HCT116 (cell line): ENCODE results near the gene LMOD3. TPM values are rescaled to one million over a fixed set of nuclear protein-coding genes. Genes with fewer than 3 reads are reported as not detected.

Experiments
- ATAC-seq: fragments of 200-7000 bp; cut with Tn5 transposase; 2 replicates; pipeline ENCODE4 v1.9.1; 2020; ENCODE audit warnings: mild to moderate bottlenecking, moderate library complexity
- BruUV-seq: library from RNA; stranded (reverse); fragments of 400-500 nt; replicated peaks from 2 replicates; lab custom pipeline; 2021; lab: Mats Ljungman, UMichigan
- CTCF ChIA-PET: fragments of 300-600 bp; sonication (Branson Sonifier 250); formaldehyde crosslinking; loops from one replicate; lab custom pipeline; 2021; ENCODE audit warnings: antibody characterized with exemption; lab: Charles Lee
- POLR2A ChIA-PET: fragments of 300-600, 350-600 bp; sonication (Branson Sonifier 250); formaldehyde crosslinking; loops from one replicate; lab custom pipeline; 2021; ENCODE audit warnings: antibody characterized with exemption; lab: Charles Lee
- RAD21 ChIA-PET, 2 experiments: fragments of 300-600 bp; sonication (Branson Sonifier 250); formaldehyde crosslinking; loops; one replicate each; lab custom pipeline; 2023; ENCODE audit warnings: low total read pairs in 2 of 2; ENCODE audit not compliant: uncharacterized antibody in 2 of 2, unreplicated experiment in 2 of 2, low non-redundant PET in 1 of 2; lab: Charles Lee
- DNase-seq: peaks from one replicate; pipeline ENCODE4 v3.0.0-alpha.2; 2010; ENCODE audit warnings: low read depth, low spot score
- H2AFZ ChIP-seq: fragments of 200-600 bp; shearing (Covaris generic), sonication (generic); 2 replicates; pipeline ENCODE4 v1.6.1; 2017; ENCODE audit warnings: low read depth, mixed run types, mixed read lengths, antibody characterized with exemption, low read length; ENCODE audit not compliant: poor library complexity, severe bottlenecking
- H3K27ac ChIP-seq: 2 replicates; pipeline ENCODE4 v1.5.1; 2012; ENCODE audit warnings: low read depth, low read length
- H3K27me3 ChIP-seq: fragments of 200-600 bp; sonication (generic); 2 replicates; pipeline ENCODE4 v1.6.1; 2016; ENCODE audit warnings: mixed run types, low read length, mixed read lengths; ENCODE audit not compliant: insufficient read depth
- H3K36me3 ChIP-seq, 2 experiments: fragments of 200-500 bp in 1 of 2; fragments of 200-600 bp in 1 of 2; sonication (Bioruptor generic) in 1 of 2; sonication (generic) in 1 of 2; 2 replicates each; pipeline versions ENCODE4 v1.5.1 to v1.6.1; 2014 to 2016; ENCODE audit warnings: low read length in 2 of 2, inconsistent platforms in 1 of 2, mixed read lengths in 1 of 2, mixed run types in 1 of 2; ENCODE audit not compliant: insufficient read depth in 2 of 2, control insufficient read depth in 1 of 2
- H3K4me1 ChIP-seq, 2 experiments: fragments of 200-600 bp in 1 of 2; sonication (generic) in 1 of 2; 2 replicates each; pipeline versions ENCODE4 v1.5.1 to v1.6.1; 2012 to 2017; ENCODE audit warnings: low read length in 2 of 2, inconsistent platforms in 1 of 2, mild to moderate bottlenecking in 1 of 2, mixed read lengths in 1 of 2, mixed run types in 1 of 2, moderate library complexity in 1 of 2; ENCODE audit not compliant: insufficient read depth in 2 of 2, control insufficient read depth in 1 of 2
- H3K4me2 ChIP-seq: fragments of 200-600 bp; sonication (generic); 2 replicates; pipeline ENCODE4 v1.6.1; 2017; ENCODE audit warnings: mixed run types, low read length, mixed read lengths
- H3K4me3 ChIP-seq, 2 experiments: fragments of 200-600 bp in 1 of 2; sonication (generic) in 1 of 2; replicated peaks in 1 of 2; 2 replicates each; pipeline ENCODE4 v1.5.1; 2011 to 2016; ENCODE audit warnings: low read length in 2 of 2, control low read depth in 1 of 2, low read depth in 1 of 2, mild to moderate bottlenecking in 1 of 2, mixed read lengths in 1 of 2, mixed run types in 1 of 2
- H3K79me2 ChIP-seq: fragments of 200-600 bp; sonication (generic); 2 replicates; pipeline ENCODE4 v1.6.1; 2017; ENCODE audit warnings: mild to moderate bottlenecking, mixed run types, low read length, moderate library complexity, mixed read lengths; ENCODE audit not compliant: insufficient read depth
- H3K9ac ChIP-seq: fragments of 200-600 bp; sonication (generic); 2 replicates; pipeline ENCODE4 v1.6.1; 2016; ENCODE audit warnings: low read length, mixed read lengths
- H3K9me2 ChIP-seq: fragments of 200-600 bp; sonication (generic), shearing (Covaris generic); 2 replicates; pipeline ENCODE4 v1.6.1; 2017; ENCODE audit warnings: mixed run types, mild to moderate bottlenecking, moderate library complexity; ENCODE audit not compliant: insufficient read depth
- H3K9me3 ChIP-seq, 2 experiments: fragments of 200-500 bp in 1 of 2; fragments of 200-600 bp in 1 of 2; sonication (Bioruptor generic) in 1 of 2; sonication (generic) in 1 of 2; 2 replicates each; pipeline ENCODE4 v1.6.1; 2014 to 2017; ENCODE audit warnings: low read length in 2 of 2, mixed read lengths in 2 of 2, inconsistent platforms in 1 of 2, low read depth in 1 of 2, mild to moderate bottlenecking in 1 of 2, mixed run types in 1 of 2, moderate library complexity in 1 of 2; ENCODE audit not compliant: control insufficient read depth in 1 of 2, insufficient read depth in 1 of 2
- H4K20me1 ChIP-seq: fragments of 200-600 bp; sonication (generic), shearing (Covaris generic); 2 replicates; pipeline ENCODE4 v1.6.1; 2017; ENCODE audit warnings: mixed run types, mild to moderate bottlenecking, moderate library complexity; ENCODE audit not compliant: insufficient read depth
- CBX3 ChIP-seq: IDR thresholded peaks from 2 replicates; pipeline ENCODE4 v1.6.1; 2012; ENCODE audit warnings: low read depth
- CEBPB ChIP-seq: IDR thresholded peaks from 2 replicates; pipeline ENCODE4 v1.6.1; 2012; ENCODE audit warnings: low read depth
- EGR1 ChIP-seq: IDR thresholded peaks from 2 replicates; pipeline ENCODE4 v1.6.1; 2012; ENCODE audit warnings: low read depth
- EZH2phosphoT487 ChIP-seq: fragments of 200-600 bp; IDR thresholded peaks from 2 replicates; pipeline ENCODE4 v1.6.1; 2018; ENCODE audit warnings: antibody characterized with exemption, borderline replicate concordance
- FOSL1 ChIP-seq: IDR thresholded peaks from 2 replicates; pipeline ENCODE4 v1.6.1; 2012; ENCODE audit warnings: low read depth
- POLR2A ChIP-seq: IDR thresholded peaks from 2 replicates; pipeline ENCODE4 v1.7.0; 2011; ENCODE audit warnings: borderline replicate concordance; ENCODE audit not compliant: insufficient read depth, insufficient read length; ENCODE audit errors: extremely low read depth
- POLR2AphosphoS5 ChIP-seq: IDR thresholded peaks from 2 replicates; pipeline ENCODE4 v1.6.1; 2011; ENCODE audit warnings: mild to moderate bottlenecking, low read depth, low read length, moderate library complexity
- RAD21 ChIP-seq: IDR thresholded peaks from 2 replicates; pipeline ENCODE4 v1.6.1; 2012; ENCODE audit warnings: low read depth, mild to moderate bottlenecking
- SRF ChIP-seq: IDR thresholded peaks from 2 replicates; pipeline ENCODE4 v1.6.1; 2012; ENCODE audit warnings: low read depth
- TCF7L2 ChIP-seq: IDR thresholded peaks from 2 replicates; pipeline ENCODE4 v1.7.0; 2011; ENCODE audit warnings: borderline replicate concordance, inconsistent platforms; ENCODE audit not compliant: insufficient read depth, insufficient read length; ENCODE audit errors: extremely low read depth
- YY1 ChIP-seq: IDR thresholded peaks from 2 replicates; pipeline ENCODE4 v1.6.1; 2011; ENCODE audit warnings: low read length, low read depth, moderate library complexity, mild to moderate bottlenecking; ENCODE audit not compliant: insufficient replicate concordance; ENCODE audit errors: extremely low read depth
- ZNF274 ChIP-seq: fragments of 200-500 bp; sonication (Bioruptor generic); IDR thresholded peaks from 2 replicates; pipeline ENCODE4 v1.6.1; 2014; ENCODE audit warnings: mild to moderate bottlenecking, low read depth, low read length, inconsistent platforms
- intact Hi-C: fragments of 100-400 bp; cut with micrococcal nuclease; formaldehyde crosslinking; loops from 2 replicates; pipeline ENCODE4 v1.10.0; 2022
- total RNA-seq: library from RNA; stranded (reverse); gene quantifications from one replicate; pipeline ENCODE4 v1.2.1, GENCODE V29; 2021; ENCODE audit not compliant: unreplicated experiment
- TF ChIP-seq, protein P1 (sequence below): IDR thresholded peaks from 2 replicates; pipeline ENCODE4 v1.6.1; 2012
- TF ChIP-seq, protein P2 (sequence below), 3 experiments: fragments of 200-600 bp in 1 of 3; sonication (generic) in 1 of 3; IDR thresholded peaks in 2 of 3; conservative IDR thresholded peaks in 1 of 3; 2 replicates each; pipeline ENCODE4 v1.5.1; 2012 to 2017; ENCODE audit warnings: low read depth in 2 of 3, low read length in 2 of 3, antibody characterized with exemption in 1 of 3, borderline replicate concordance in 1 of 3, control low read depth in 1 of 3, mild to moderate bottlenecking in 1 of 3, mixed read lengths in 1 of 3, mixed run types in 1 of 3, moderate library complexity in 1 of 3; ENCODE audit not compliant: insufficient read depth in 1 of 3
- TF ChIP-seq, protein P3 (sequence below): IDR thresholded peaks from 2 replicates; pipeline ENCODE4 v1.6.1; 2012; ENCODE audit warnings: low read depth

Gene LMOD3
- total RNA-seq, 1 experiment from 2014 or later = not detected

DNA sequence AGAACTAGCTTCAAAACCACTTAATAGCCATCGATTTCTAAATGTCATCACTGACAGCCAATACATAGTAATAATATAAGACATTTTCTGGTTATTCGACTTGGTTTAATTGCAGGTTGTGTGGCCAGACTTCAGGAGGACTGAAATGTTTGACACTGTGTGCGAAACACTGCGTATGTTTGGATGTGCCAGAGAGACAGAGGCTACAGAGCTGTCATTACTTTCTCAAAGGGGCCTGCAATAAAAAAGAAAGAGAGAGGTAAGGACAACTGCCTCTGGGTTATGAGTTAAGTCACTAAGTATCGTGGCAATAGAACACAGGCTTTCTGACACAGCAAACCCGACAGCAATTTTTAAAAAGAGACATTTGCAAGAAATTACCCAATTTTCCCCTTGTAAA lies 882 bp downstream of the LMOD3 start:
- H2AFZ ChIP-seq = peak overlapping the region; percentile 87
- DNase-seq (no peak), ATAC-seq (no peak)
- no peaks in the 10 kb centered on the region for H3K9me3 ChIP-seq
- POLR2A ChIA-PET = no interaction called here
- no peaks in the 10 kb centered on the region for H3K36me3 ChIP-seq
- no peak overlapping the region for H3K27ac ChIP-seq
- no peak for TF ChIP-seq YY1
- no peak for TF ChIP-seq POLR2A
- no peak for TF ChIP-seq TCF7L2
- TF ChIP-seq, protein P1, sequence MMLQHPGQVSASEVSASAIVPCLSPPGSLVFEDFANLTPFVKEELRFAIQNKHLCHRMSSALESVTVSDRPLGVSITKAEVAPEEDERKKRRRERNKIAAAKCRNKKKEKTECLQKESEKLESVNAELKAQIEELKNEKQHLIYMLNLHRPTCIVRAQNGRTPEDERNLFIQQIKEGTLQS = no peak
- no peak for TF ChIP-seq FOSL1
- TF ChIP-seq, protein P2, sequence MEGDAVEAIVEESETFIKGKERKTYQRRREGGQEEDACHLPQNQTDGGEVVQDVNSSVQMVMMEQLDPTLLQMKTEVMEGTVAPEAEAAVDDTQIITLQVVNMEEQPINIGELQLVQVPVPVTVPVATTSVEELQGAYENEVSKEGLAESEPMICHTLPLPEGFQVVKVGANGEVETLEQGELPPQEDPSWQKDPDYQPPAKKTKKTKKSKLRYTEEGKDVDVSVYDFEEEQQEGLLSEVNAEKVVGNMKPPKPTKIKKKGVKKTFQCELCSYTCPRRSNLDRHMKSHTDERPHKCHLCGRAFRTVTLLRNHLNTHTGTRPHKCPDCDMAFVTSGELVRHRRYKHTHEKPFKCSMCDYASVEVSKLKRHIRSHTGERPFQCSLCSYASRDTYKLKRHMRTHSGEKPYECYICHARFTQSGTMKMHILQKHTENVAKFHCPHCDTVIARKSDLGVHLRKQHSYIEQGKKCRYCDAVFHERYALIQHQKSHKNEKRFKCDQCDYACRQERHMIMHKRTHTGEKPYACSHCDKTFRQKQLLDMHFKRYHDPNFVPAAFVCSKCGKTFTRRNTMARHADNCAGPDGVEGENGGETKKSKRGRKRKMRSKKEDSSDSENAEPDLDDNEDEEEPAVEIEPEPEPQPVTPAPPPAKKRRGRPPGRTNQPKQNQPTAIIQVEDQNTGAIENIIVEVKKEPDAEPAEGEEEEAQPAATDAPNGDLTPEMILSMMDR (IDR thresholded peaks at IDR 0.05 in 2 of 3, conservative IDR thresholded peaks at IDR 0.05 in 1 of 3; ENCODE audit: borderline replicate concordance in 1 of 3, insufficient read depth in 1 of 3, low read depth in 2 of 3, low read length in 2 of 3) = no peak
- TF ChIP-seq CBX3 = no peak
- no peak for TF ChIP-seq EZH2phosphoT487
- TF ChIP-seq POLR2AphosphoS5 = no peak
- TF ChIP-seq, protein P3, sequence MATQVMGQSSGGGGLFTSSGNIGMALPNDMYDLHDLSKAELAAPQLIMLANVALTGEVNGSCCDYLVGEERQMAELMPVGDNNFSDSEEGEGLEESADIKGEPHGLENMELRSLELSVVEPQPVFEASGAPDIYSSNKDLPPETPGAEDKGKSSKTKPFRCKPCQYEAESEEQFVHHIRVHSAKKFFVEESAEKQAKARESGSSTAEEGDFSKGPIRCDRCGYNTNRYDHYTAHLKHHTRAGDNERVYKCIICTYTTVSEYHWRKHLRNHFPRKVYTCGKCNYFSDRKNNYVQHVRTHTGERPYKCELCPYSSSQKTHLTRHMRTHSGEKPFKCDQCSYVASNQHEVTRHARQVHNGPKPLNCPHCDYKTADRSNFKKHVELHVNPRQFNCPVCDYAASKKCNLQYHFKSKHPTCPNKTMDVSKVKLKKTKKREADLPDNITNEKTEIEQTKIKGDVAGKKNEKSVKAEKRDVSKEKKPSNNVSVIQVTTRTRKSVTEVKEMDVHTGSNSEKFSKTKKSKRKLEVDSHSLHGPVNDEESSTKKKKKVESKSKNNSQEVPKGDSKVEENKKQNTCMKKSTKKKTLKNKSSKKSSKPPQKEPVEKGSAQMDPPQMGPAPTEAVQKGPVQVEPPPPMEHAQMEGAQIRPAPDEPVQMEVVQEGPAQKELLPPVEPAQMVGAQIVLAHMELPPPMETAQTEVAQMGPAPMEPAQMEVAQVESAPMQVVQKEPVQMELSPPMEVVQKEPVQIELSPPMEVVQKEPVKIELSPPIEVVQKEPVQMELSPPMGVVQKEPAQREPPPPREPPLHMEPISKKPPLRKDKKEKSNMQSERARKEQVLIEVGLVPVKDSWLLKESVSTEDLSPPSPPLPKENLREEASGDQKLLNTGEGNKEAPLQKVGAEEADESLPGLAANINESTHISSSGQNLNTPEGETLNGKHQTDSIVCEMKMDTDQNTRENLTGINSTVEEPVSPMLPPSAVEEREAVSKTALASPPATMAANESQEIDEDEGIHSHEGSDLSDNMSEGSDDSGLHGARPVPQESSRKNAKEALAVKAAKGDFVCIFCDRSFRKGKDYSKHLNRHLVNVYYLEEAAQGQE = no peak
- no peak for TF ChIP-seq CEBPB
- TF ChIP-seq EGR1 = no peak
- no peak for TF ChIP-seq RAD21
- no peak for TF ChIP-seq SRF
- no peak for TF ChIP-seq ZNF274
- peaks cover 0 to 11% of the 10 kb centered on the region in 2 experiments; a peak in 3 of 4 replicates for H3K4me1 ChIP-seq
- RAD21 ChIA-PET = interaction anchor here (0.8 to 1.6 kb wide), 2 partner anchors 40 to 185 kb away, joined by 3 to 6 read pairs; no protein-coding TSS in a partner anchor
- H3K4me3 ChIP-seq = no peak overlapping the region
- CTCF ChIA-PET = interaction anchor here (0.6 to 3.2 kb wide), 22 partner anchors 8 to 550 kb away, joined by 3 to 18 read pairs (median 4); no protein-coding TSS in a partner anchor
- no peak overlapping the region for H3K4me2 ChIP-seq
- no peaks in the 10 kb centered on the region for H3K79me2 ChIP-seq
- no TSS peak for BruUV-seq
- intact Hi-C loops = loop anchor here (1.0 to 5.0 kb wide), 5 partner anchors 40 to 826 kb away; no protein-coding TSS in a partner anchor
- H4K20me1 ChIP-seq = no peaks in the 10 kb centered on the region
- no peak overlapping the region for H3K9ac ChIP-seq
- no peaks in the 10 kb centered on the region for H3K9me2 ChIP-seq
- no peaks in the 10 kb centered on the region for H3K27me3 ChIP-seq
